GM19397 (cell line): ENCODE measurements around the gene ERGIC2.
A peak's percentile ranks its signal among the peaks of the same experiment; 100 is the strongest.

Source experiments
- ATAC-seq: cut with Tn5 transposase; IDR thresholded peaks from one replicate; pipeline ENCODE4 v1.9.1; 2021; ENCODE audit warnings: mild to moderate bottlenecking, moderate library complexity; ENCODE audit not compliant: unreplicated experiment

ERGIC2 gene

DNA sequence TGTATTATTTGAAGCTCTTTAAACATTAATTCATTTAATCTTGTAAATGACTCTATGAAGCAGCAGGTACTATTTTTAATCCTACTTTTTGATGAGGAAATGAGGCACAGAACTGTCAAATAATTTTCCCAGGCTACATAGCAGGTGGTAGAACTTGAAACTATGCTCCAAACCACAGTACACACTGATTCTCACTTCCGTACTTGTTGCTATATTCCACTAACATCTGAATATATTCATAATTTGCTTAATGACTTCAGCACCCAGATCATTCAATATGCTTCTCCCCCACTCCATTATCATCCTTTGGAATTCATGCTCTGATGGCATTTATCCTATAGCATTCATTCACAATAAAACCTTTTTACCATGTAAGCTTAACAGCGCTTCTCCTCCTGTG lies 4.9 kb downstream of the ERGIC2 start:
- ATAC-seq = no peak

DNA sequence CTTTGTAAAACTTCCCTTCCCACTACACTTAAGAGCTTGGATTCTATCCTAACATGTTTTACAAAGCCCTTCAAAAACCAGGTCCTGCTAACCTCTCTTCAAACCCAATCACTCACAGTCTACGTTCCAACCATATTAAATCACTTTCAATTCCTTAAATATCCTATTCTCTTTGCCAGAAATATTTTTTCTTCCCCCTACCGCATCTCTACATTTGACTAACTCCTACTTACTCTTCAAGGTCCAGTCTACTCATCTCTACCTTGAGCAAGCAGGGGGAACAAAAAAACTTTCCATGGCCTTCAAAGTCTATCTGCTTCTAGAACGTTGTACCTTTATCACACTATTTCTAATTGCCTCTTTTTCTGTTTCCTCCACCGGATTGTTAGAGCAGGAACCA lies 6.1 kb downstream of the ERGIC2 start:
- ATAC-seq = no peak

DNA sequence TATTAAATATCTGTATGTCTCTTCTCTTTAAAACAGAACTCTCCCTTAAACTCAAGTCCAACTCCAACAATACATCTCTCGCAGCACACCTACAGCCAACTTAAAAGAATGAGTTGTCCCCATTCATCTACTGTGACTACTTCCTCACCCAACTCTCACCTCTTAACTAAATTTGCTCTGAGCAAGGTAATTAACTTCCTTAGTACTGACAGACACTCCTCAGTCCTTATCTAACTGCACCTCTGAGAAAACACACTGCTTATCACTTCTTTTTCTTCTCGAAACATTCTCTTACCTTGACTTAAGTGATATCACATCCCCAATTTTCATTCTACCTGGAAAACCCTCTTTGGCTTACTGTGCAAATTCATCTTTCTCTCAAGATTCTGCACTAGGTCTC lies 7.0 kb downstream of the ERGIC2 start:
- no peak for ATAC-seq

DNA sequence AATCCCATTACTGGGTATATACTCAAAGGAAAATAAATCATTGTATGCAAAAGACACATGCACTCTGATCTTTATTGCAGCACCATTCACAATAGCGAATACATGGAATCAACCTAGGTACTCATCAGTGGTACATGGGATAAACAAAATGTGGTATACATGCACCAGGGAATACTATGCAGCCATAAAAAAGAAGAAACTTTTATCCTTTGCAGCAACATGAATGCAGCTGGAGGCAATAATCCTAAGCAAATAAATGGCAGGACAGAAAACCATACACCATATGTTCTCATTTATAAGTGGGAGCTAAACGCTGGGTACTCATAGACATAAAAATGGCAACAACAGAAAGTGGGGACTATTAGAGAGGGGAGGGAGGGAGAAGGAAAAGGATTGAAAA lies 15.9 kb downstream of the ERGIC2 start:
- ATAC-seq = no peak

DNA sequence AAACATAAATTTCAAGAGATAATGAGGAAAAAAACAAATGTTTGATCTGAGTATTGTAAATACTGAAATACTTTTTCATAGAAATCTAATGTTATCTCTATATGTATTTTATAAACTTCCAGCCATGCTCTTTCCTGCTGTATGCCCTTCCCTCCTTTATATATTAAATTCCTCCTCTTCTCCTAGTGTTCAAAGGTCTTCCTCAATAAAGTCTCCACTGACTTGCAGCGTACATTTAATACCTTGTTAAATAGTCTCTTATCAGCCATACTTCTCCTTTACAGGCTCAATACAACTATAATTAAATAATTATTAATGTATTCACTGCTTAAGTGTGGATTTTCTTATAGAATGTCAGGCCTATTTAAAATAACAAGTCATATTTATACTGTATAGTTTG lies 26.0 kb downstream of the ERGIC2 start:
- no peak for ATAC-seq

DNA sequence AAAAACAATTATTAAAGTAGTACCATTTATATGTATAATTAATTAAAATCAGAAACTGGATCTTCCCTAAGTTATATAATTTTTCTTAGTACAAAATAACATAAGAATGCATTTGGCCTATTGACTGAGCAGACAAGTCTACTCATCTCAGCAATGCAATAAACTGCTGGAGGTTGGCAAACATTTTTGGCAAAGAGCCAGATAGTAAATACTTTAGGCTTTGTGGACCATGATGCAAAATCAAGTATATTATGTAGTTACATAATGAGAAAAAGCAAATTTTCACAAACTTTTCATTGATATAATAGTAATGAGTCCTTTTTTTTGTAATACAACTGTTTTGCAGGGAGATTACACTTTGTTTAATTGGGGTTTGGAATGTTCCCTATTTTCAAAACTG lies 30.9 kb downstream of the ERGIC2 start:
- no peak for ATAC-seq

DNA sequence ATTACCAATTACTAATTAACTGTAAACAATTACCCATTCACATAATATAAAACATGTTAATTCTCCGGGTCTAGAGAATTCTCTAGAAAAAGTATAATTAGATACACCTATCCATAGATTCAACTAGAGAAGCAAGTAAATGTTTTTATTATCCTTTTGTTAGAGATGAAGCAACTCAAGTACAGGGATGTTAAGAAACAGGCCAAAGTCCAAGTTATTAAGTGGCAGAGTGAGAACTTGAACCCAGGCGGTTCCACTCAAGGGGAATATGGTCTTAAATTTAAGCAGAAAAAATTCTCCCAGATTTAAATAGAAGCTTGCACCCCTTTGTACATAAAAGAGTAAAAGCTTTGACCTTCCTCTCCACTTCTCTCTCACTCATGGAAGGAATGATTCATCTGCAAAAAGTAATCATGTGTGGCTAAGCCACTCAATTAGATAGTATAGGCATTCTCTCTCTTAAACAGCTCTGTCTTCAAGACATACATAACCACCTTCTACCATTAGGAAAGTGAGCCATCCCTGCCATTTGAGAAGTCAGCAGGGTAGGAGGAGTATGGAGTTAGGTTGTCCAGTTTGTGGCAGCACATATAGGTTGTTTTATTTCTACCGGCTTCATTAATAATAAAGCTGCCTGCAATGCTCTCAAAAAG lies 34.1 kb downstream of the ERGIC2 start:
- no peak for ATAC-seq

DNA sequence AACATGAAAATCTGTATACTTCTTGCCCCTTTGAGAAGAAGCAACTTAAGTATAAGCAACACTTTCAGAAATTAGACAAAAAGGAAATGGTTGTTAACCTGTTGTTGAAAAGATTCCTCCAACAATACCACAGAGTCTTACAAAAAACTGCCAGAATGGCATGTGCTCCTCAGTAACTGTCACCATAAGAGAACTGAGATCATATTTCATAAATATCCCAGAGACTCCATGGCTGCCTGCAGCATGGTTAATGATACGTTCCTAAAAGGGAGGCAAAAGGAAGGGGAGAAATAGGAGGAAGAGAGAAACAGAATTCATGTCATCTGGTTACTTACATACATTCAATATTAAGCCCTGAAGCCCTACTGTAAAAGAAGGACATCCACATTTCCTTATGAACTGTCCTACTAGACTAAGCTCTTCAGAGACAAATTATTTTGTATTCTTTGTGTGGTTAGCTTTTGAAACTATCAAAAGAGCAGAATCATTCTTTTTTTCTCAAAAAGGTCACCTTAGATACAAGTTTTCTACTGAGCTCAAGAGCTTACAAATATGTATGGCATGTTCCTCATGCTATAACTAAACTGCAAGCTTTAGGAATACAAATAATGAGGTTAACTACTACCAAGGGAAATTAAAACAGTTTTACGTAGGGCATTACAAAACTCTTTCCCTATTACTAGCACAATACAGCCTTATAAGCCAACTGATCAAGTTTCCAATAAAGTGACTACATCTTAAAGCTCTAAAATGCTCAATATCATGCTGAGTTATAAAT lies 37.8 kb downstream of the ERGIC2 start:
- ATAC-seq = no peak

DNA sequence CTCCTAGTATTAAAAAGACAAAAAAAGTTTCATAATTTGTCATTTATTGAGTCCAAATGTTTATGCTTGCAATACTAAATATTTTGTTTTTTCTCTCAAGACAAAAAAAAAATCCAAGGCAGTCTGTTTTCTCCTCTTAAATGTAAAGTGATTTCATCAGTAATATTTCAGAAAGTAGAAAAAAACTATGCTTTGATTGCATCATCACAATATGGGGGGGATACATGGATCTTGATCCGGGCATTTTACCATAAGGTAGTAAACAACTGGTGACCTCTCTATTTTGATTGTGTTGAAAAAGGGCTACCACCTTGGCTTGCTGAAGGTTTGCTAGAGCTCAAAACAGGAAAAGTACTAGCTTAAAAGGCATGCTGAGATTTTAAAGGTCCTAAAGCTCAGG lies 43.6 kb downstream of the ERGIC2 start:
- ATAC-seq = no peak

DNA sequence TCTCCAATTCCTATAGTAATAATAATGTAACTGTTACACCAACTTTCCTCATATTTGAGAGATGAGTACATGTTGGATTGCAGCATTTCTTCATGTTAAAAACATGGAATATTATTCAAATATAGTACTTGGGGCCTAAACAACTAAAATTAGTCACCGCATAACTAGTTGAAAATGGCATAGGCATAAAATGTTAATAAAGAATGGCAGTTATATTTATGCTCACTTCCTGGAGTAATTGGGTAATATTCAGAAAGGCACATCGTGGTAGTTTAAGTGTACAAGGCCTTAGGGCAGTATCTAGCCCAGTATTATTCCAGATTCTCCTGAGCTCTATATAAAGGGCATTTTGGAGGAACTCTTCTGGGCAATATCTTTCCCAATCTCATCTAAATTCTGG lies 46.0 kb downstream of the ERGIC2 start:
- no peak for ATAC-seq

DNA sequence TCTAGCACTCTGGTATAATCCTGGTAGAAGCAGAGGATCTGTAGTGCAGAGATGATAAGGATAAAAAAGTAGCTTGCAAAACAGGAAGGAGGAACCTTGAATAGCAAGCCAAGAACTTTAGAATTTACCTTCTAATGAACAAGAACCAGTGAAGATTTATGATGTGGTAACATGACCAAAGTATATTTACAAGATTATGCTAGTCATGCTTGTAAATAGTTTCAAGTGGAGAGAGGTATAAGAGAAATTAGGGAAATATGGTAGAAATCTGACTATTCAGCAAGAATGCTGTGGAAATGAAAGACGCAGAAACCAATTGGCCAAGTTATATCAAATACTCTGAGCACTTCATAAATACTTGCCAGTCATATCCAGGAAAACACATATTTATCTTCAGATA lies 47.8 kb downstream of the ERGIC2 start:
- no peak for ATAC-seq

DNA sequence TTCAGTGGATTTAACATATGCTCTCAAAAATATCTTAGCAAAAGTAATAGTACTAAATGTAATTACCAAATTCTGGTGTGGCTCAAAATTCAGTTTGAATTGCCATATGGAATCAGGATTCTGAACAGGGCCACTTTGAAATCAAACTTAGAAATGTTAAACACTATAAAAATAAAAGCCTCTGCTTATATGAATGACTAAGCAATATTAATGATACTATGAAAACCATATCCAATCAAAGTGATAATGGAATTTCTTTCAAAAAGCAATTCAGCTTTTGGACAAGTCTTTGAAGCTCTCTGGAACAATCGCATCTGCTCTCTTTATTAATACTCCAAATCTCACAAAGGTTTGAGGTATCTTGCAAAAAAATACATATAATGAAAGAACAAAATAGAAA lies 51.6 kb downstream of the ERGIC2 start:
- ATAC-seq = no peak

DNA sequence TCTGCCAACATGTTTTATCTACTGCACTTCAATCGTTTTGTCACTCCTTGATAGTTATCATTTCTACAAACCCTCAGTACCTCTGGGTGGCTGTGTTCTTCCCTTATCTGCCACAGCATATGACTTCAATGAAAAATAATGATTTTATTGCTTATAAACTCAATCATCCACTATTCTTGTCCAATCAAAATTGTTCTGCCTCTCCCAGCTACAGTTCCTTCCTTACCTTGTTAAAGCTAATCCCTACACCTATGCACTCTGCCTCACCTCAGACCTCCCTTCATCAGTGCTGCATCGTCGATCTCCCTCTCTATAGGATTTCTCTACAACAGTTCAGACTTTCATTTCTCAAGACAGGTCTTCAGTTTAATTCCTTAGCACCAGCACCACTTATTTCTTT lies 58.8 kb downstream of the ERGIC2 start:
- no peak for ATAC-seq

DNA sequence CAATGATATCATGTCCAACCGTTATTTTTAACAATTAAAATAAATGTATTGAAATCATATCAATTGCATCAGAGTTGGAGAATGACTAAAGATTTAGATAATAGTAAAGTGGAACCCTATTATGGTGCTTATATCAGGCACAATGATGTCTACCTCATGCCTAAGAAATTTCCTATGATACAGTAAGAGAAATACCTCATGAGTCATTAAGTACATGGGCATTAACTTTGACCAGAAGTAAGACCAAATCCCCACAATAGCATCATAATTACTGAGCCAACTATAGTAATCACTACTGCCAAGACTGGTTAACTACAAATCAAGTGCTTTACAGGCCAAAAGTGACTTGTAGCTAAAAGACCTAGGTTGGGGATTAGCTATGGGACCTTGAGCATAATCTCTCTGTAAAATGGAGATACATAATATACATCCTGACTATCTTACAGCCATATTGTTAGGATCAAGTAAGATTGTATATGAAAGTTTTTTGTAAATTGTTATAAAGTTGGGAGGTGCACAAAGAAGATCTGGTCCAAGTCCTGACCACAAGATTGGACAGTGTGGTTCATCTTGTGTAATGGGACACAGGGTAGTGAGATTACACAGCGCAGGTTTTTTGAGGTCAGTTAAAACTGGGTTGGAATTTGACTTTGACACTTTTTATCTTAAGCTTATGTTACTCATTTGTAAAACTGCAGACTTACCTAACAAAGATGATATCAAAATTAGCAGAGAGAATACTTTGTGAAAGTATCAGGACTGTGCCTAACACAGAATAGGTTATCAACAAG lies 60.5 kb downstream of the ERGIC2 start:
- ATAC-seq = no peak

DNA sequence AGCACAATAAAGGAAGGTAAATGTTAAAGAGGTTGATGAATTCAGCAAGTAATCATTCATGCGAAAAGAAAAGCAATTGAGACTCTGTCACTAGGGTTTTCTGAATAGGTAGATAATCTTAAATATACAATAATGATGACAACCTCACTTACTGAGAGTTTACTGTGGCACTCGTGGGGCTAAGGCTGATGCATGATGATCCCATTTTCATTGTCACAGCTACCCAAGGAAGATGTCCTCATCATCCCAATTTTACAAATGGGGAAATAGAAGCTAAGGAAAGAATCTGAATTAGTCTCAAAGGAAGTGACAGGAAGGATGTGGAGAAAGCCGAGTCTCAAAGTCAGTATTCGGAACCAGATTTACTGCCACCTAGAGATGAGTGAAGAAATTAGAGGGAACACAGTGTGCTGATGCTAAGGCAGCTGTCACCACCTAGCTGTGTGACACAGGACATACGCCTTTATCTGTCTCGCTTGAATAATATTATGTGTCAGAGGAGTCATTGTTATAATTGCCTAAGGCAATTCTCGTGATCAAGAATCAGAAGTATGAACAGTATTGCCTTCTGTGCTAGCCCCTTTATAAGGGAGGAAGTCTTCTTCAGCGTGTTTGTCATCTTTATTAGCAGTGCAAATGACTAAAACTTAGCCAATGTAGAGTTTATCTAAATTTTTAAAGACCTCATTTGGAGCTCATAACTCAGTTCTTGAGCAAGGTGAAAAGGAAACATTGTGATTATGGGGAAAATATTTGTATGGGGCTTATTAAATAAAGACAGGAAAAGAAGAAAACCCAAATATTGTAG lies 63.2 kb downstream of the ERGIC2 start:
- ATAC-seq = peak; percentile 97

DNA sequence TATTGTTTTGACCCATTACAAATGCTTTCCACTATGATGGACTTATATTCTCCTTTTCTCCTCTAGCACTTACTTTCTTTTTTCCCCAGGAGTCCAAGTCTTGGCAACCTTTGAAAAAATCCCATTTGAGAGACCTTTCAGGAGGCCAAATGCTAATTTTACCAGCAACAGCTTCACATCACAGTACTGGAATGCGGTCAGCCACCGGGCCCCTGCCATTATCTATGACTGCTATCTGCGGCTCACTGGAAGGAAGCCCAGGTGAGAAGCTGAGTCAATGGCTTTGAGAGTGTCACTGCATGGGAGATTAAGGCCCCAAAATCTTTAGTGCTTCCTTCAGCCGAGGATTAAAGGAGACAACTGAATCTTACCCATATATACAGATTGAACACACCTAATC lies 64.2 kb downstream of the ERGIC2 start:
- ATAC-seq = no peak

DNA sequence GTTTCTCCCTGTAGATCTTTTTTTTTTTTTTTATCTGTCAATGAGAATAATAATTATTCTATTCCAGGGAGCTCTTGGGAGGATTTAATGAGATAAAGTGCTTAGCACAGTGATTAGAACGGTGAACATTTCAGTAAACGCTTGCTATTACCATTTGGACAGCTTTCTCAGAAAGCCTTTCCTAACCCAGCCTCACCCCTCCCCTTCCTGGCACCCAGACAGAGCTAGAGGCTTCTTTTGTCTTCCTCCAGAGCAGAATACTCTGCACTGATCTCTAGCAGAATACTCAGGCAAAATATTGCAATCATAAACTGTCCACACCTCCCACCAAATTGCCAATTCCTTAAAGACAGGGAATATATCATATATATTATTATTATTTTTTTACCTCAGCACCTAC lies 66.6 kb downstream of the ERGIC2 start:
- ATAC-seq = no peak

DNA sequence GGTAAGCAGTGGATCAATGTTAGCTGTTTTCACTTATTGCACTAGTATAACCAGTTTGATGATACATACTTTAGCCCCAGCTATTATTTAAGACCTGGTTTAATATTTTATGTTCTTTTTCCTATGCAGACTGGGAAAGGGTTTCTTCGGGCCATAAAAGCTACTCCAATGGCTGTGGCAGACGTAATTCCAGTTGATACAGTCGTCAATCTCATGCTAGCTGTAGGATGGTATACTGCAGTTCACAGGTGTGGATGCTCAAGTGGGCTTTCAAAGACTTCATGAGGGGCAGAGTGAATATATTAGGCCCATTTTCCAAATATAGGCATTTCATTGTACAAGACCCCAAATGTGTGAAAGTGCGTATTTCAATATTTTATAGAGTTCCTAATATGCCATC lies 70.1 kb downstream of the ERGIC2 start:
- no peak for ATAC-seq

DNA sequence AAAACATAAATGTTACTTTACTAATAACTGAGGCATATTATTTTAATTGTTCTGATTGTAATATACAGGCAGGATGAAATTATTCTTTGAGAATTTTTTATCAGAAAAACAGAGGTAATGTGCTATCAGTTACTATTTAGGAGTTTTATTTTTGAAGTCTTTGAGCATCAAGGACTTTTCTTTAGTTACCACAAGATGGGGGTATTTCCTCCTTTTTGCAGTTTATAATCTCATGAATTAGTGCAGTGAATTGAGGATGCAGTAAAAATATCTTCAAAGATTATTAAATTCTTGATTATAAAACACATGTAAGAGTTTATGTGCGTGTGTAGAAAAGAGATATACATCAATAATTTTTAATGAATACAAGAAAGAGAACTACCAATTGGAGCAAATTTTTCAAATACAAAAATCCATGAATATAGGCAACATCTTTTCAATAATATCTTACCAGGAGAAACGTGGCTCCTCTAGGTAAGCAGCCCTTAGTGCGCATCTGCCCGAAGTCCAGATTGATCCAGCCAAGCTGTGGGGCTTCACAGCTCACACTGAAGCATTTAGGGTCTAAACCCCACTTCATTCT lies 71.6 kb downstream of the ERGIC2 start:
- ATAC-seq = no peak

DNA sequence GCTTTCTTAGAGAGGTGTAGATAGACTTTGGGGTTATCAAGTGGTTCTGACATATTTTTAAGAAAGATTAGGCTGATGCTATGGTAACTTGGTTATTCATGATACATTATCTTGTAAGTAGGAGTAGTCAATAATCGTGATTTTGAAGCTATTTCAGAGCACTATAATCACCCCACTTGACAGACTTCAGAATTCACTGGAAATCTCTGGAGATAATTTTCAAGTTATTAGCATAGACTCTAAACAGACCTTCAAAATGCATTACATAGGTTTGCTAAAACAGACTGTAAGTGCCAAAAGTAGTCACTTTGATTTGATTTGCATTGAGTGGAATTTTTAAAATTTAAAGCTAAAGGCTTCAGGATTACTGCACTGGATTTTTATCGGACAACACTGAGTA lies 74.3 kb downstream of the ERGIC2 start:
- no peak for ATAC-seq

DNA sequence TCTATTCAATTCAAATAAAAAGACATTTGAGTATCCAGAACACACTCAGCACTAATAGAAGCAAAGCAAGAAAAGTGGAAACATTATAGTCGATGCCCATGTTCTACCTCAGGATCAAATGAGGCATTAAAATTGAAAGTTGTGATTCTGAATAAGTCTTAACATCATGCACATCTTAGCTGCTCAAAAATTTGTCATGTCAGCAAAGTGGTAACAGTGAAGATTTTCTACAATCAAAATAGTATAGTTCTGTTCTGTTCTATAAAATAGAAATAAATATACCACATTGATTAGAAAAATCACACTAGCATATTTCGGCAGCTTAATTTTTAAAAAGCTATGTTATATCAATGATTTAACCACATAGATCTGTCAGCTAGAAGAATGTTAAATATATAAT lies 74.7 kb downstream of the ERGIC2 start:
- ATAC-seq = no peak
